NOMO-1 (cell line): Measurements from ENCODE around the gene TTC32.
"Not testable (repeated sequence)": the region's sequence is repeated elsewhere in the genome, so short reads cannot be mapped to it uniquely, and the experiment has no call there.

Source experiments
- DNase-seq, 2 experiments: peaks; one replicate each; lab custom pipeline; 2025; ENCODE audit not compliant: unreplicated experiment in 2 of 2; lab: John Stamatoyannopoulos, UW

TTC32 gene

GRCh38 chr2:19899985-19900930 lies 1.5 kb downstream of the TTC32 start:
- DNase-seq: peak in 1 of 2 experiments; percentile 6

- peak in 1 of 2 experiments; percentile 1 for DNase-seq
Measured at GRCh38 chr2:19898592-19899329, 3.0 kb downstream of the TTC32 start.

GRCh38 chr2:19897623-19898245 lies 4.0 kb downstream of the TTC32 start:
- DNase-seq: no peak

- DNase-seq: no peak
Measured at GRCh38 chr2:19895535-19895934, 6.2 kb downstream of the TTC32 start.

- DNase-seq: no peak
Measured at GRCh38 chr2:19894134-19894792, 7.5 kb downstream of the TTC32 start.

- DNase-seq: no peak
Measured at GRCh38 chr2:19893520-19894133, 8.2 kb downstream of the TTC32 start.

GRCh38 chr2:19891971-19892370 lies 9.8 kb downstream of the TTC32 start:
- DNase-seq: peak; percentile 86 to 90

- no peak for DNase-seq
Measured at GRCh38 chr2:19890104-19890503, 11.7 kb downstream of the TTC32 start.

GRCh38 chr2:19888831-19889230 lies 13.0 kb downstream of the TTC32 start:
- no peak for DNase-seq

GRCh38 chr2:19887510-19887909 lies 14.3 kb downstream of the TTC32 start:
- DNase-seq: peak in 1 of 2 experiments; percentile 35

- no peak for DNase-seq
Measured at GRCh38 chr2:19886261-19886660, 15.5 kb downstream of the TTC32 start.

- DNase-seq: no peak
Measured at GRCh38 chr2:19885791-19886190, 16.0 kb downstream of the TTC32 start.

GRCh38 chr2:19883971-19884720 lies 17.6 kb downstream of the TTC32 start:
- DNase-seq: no peak

- no peak for DNase-seq
Measured at GRCh38 chr2:19883486-19883885, 18.3 kb downstream of the TTC32 start.

GRCh38 chr2:19882286-19882685 lies 19.5 kb downstream of the TTC32 start:
- no peak for DNase-seq

GRCh38 chr2:19881908-19882265 lies 19.9 kb downstream of the TTC32 start:
- DNase-seq: no peak

- DNase-seq: no peak
Measured at GRCh38 chr2:19881221-19881907, 20.4 kb downstream of the TTC32 start.

- not testable (repeated sequence) for DNase-seq
Measured at GRCh38 chr2:19880191-19880590, 21.6 kb downstream of the TTC32 start.

- no peak for DNase-seq
Measured at GRCh38 chr2:19879120-19879519, 22.7 kb downstream of the TTC32 start.
